Upper lobe of left lung (tissue), 4 donors: Measurements from ENCODE around the gene RASA3.

Experiments
- CTCF ChIP-seq, 6 experiments: fragments of 450-650 bp in 4 of 6; fragments of 200-600 bp in 2 of 6; sonication (generic) in 2 of 6; IDR thresholded peaks; one replicate each; pipeline ENCODE4 v1.5.1; 2016 to 2019; ENCODE audit warnings: antibody characterized with exemption in 6 of 6
- POLR2A ChIP-seq, 4 donors: fragments of 450-650 bp; IDR thresholded peaks; one replicate each; pipeline ENCODE4 v1.5.1; 2016 to 2017; ENCODE audit warnings: antibody characterized with exemption in 4 of 4, mild to moderate bottlenecking in 2 of 4

DNA sequence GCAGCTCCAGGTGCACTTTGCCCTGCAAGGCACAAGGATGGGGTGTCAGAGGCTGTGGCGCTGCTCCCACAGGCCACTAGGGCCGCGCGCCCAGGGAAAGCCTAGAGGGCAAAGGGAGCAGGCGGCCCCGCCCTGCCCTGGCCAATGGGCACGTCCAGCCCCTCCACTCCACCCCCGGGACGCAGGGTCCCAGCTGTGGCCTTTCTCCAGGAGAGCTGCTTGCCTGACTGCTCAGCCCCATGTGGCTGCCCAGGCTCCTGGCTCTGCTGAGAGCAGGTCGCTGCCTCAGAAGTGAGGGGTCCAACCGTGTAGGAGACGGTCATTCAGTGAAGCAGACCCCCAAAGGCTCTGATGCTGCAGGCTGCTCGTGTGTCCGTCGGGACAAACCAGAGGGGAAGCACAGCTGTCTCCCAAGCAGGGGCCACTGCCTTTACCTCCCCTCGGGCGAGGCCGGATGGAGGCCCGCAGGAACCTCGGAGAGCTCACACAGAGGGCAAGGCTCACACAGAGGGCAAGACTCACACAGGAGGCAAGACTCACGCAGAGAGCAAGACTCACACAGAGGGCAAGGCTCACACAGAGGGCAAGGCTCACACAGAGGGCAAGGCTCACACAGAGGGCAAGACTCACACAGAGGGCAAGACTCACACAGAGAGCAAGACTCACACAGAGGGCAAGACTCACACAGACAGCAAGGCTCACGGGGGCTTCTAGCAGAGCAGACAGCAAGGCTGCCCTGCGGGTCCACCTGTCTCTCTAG lies 102.4 kb downstream of the RASA3 start:
- TF ChIP-seq CTCF (IDR thresholded peaks at IDR 0.05) (no peak), POLR2A (IDR thresholded peaks at IDR 0.05) (no peak)
